ENCODE results near the gene POLK. TPM values are rescaled to one million over a fixed set of nuclear protein-coding genes. Genes with fewer than 3 reads are reported as not detected.
"Not testable (repeated sequence)": the region's sequence is repeated elsewhere in the genome, so short reads cannot be mapped to it uniquely, and the experiment has no call there.

Gene POLK
- total RNA-seq, 1 experiment from 2014 or later, result 27.7 TPM

- Histone ChIP-seq H3K9me3 (replicated peaks) (no peaks in the 10 kb centered on the region), H3K27ac (no peak overlapping the region), H3K4me1 (no peaks in the 10 kb centered on the region), H3K27me3 (no peaks in the 10 kb centered on the region), H3K36me3 (no peaks in the 10 kb centered on the region), H3K4me3 (no peak overlapping the region)
- DNase-seq, result no peak
Observed at GRCh38 chr5:75522025-75522424, 10.3 kb downstream of the POLK start.

- Histone ChIP-seq H3K9me3 (replicated peaks) (no peaks in the 10 kb centered on the region), H3K27ac (no peak overlapping the region), H3K27me3 (no peaks in the 10 kb centered on the region), H3K36me3 (no peaks in the 10 kb centered on the region), H3K4me3 (no peak overlapping the region), H3K4me1 (no peaks in the 10 kb centered on the region)
- no peak for DNase-seq
Observed at GRCh38 chr5:75522542-75522941, 10.9 kb downstream of the POLK start.

GRCh38 chr5:75523275-75523674 is 11.6 kb downstream of the POLK start:
- H3K27me3 ChIP-seq, result no peaks in the 10 kb centered on the region
- H3K4me1 ChIP-seq, result no peaks in the 10 kb centered on the region
- H3K4me3 ChIP-seq, result no peak overlapping the region
- DNase-seq, result no peak
- no peaks in the 10 kb centered on the region for H3K9me3 ChIP-seq (replicated peaks)
- H3K36me3 ChIP-seq, result no peaks in the 10 kb centered on the region
- H3K27ac ChIP-seq, result no peak overlapping the region

GRCh38 chr5:75524071-75524470 is 12.4 kb downstream of the POLK start:
- Histone ChIP-seq H3K9me3 (replicated peaks) (no peaks in the 10 kb centered on the region), H3K4me1 (no peaks in the 10 kb centered on the region), H3K4me3 (no peak overlapping the region), H3K27ac (no peak overlapping the region), H3K27me3 (no peaks in the 10 kb centered on the region), H3K36me3 (no peaks in the 10 kb centered on the region)
- DNase-seq, result no peak

GRCh38 chr5:75524591-75524990 is 12.9 kb downstream of the POLK start:
- no peak for DNase-seq
- Histone ChIP-seq H3K27ac (no peak overlapping the region), H3K9me3 (replicated peaks) (no peaks in the 10 kb centered on the region), H3K4me3 (no peak overlapping the region), H3K4me1 (no peaks in the 10 kb centered on the region), H3K36me3 (no peaks in the 10 kb centered on the region), H3K27me3 (no peaks in the 10 kb centered on the region)

- Histone ChIP-seq H3K27me3 (no peaks in the 10 kb centered on the region), H3K4me1 (no peaks in the 10 kb centered on the region), H3K36me3 (no peaks in the 10 kb centered on the region), H3K4me3 (no peak overlapping the region), H3K27ac (no peak overlapping the region), H3K9me3 (replicated peaks) (no peaks in the 10 kb centered on the region)
- DNase-seq, result no peak
Observed at GRCh38 chr5:75525344-75525743, 13.7 kb downstream of the POLK start.

- Histone ChIP-seq H3K9me3 (replicated peaks) (no peaks in the 10 kb centered on the region), H3K27ac (no peak overlapping the region), H3K36me3 (no peaks in the 10 kb centered on the region), H3K4me3 (no peak overlapping the region), H3K4me1 (no peaks in the 10 kb centered on the region), H3K27me3 (no peaks in the 10 kb centered on the region)
- no peak for DNase-seq
Observed at GRCh38 chr5:75526070-75526469, 14.4 kb downstream of the POLK start.

- 0 out of 2 replicates have a peak, but pooled peaks cover 5% of the 10 kb centered on the region for H3K9me3 ChIP-seq (replicated peaks)
- no peaks in the 10 kb centered on the region for H3K36me3 ChIP-seq
- no peaks in the 10 kb centered on the region for H3K4me1 ChIP-seq
- DNase-seq, result no peak
- no peak overlapping the region for H3K27ac ChIP-seq
- H3K27me3 ChIP-seq, result no peaks in the 10 kb centered on the region
- H3K4me3 ChIP-seq, result no peak overlapping the region
Observed at GRCh38 chr5:75529185-75529584, 17.5 kb downstream of the POLK start.

- Histone ChIP-seq H3K27me3 (no peaks in the 10 kb centered on the region), H3K4me1 (no peaks in the 10 kb centered on the region), H3K9me3 (replicated peaks) (peaks cover 10% of the 10 kb centered on the region; the same call in 1 of the 2 replicates), H3K36me3 (no peaks in the 10 kb centered on the region; the same call in 1 of the 2 replicates), H3K4me3 (no peak overlapping the region), H3K27ac (no peak overlapping the region)
- no peak for DNase-seq
Observed at GRCh38 chr5:75532190-75532589, 20.5 kb downstream of the POLK start.

GRCh38 chr5:75533716-75534115 is 22.0 kb downstream of the POLK start:
- H3K27me3 ChIP-seq, H3K4me1 ChIP-seq, H3K4me3 ChIP-seq, DNase-seq, H3K27ac ChIP-seq, H3K36me3 ChIP-seq: not testable (repeated sequence)
- H3K9me3 ChIP-seq (replicated peaks), result peaks cover 10% of the 10 kb centered on the region; the same call in 1 of the 2 replicates

- DNase-seq, result no peak
- peaks cover 10% of the 10 kb centered on the region; the same call in 1 of the 2 replicates for H3K9me3 ChIP-seq (replicated peaks)
- H3K27me3 ChIP-seq, result no peaks in the 10 kb centered on the region
- H3K4me3 ChIP-seq, result no peak overlapping the region
- H3K4me1 ChIP-seq, result no peaks in the 10 kb centered on the region
- H3K27ac ChIP-seq, result no peak overlapping the region
- no peaks in the 10 kb centered on the region; the same call in 1 of the 2 replicates for H3K36me3 ChIP-seq
Observed at GRCh38 chr5:75534734-75535133, 23.0 kb downstream of the POLK start.

GRCh38 chr5:75536147-75536546 is 24.5 kb downstream of the POLK start:
- Histone ChIP-seq H3K4me3 (no peak overlapping the region), H3K36me3 (no peaks in the 10 kb centered on the region; the same call in 1 of the 2 replicates), H3K27ac (no peak overlapping the region), H3K9me3 (replicated peaks) (peaks cover 10% of the 10 kb centered on the region; the same call in 1 of the 2 replicates), H3K27me3 (no peaks in the 10 kb centered on the region), H3K4me1 (no peaks in the 10 kb centered on the region)
- DNase-seq, result no peak

- H3K36me3 ChIP-seq, result peaks cover 2% of the 10 kb centered on the region; the same call in 1 of the 2 replicates
- no peaks in the 10 kb centered on the region for H3K4me1 ChIP-seq
- no peak overlapping the region for H3K4me3 ChIP-seq
- no peaks in the 10 kb centered on the region for H3K27me3 ChIP-seq
- H3K27ac ChIP-seq, result no peak overlapping the region
- H3K9me3 ChIP-seq (replicated peaks), result peaks cover 10% of the 10 kb centered on the region; the same call in 1 of the 2 replicates
- DNase-seq, result no peak
Observed at GRCh38 chr5:75536694-75537360, 25.1 kb downstream of the POLK start.

- H3K27ac ChIP-seq, result no peak overlapping the region
- no peaks in the 10 kb centered on the region for H3K4me1 ChIP-seq
- H3K36me3 ChIP-seq, result peaks cover 2% of the 10 kb centered on the region; the same call in 1 of the 2 replicates
- no peak overlapping the region for H3K4me3 ChIP-seq
- peaks cover 9% of the 10 kb centered on the region; the same call in 1 of the 2 replicates for H3K9me3 ChIP-seq (replicated peaks)
- H3K27me3 ChIP-seq, result no peaks in the 10 kb centered on the region
- no peak for DNase-seq
Observed at GRCh38 chr5:75538211-75538610, 26.5 kb downstream of the POLK start.

- peaks cover 7% of the 10 kb centered on the region; the same call in 1 of the 2 replicates for H3K36me3 ChIP-seq
- no peaks in the 10 kb centered on the region; the same call in 1 of the 2 replicates for H3K9me3 ChIP-seq (replicated peaks)
- DNase-seq, result no peak
- no peaks in the 10 kb centered on the region for H3K4me1 ChIP-seq
- H3K27me3 ChIP-seq, result no peaks in the 10 kb centered on the region
- no peak overlapping the region for H3K4me3 ChIP-seq
- H3K27ac ChIP-seq, result no peak overlapping the region
Observed at GRCh38 chr5:75545131-75545530, 33.4 kb downstream of the POLK start.

- Histone ChIP-seq H3K9me3 (replicated peaks) (no peaks in the 10 kb centered on the region; the same call in 1 of the 2 replicates), H3K36me3 (peaks cover 4% of the 10 kb centered on the region; the same call in 1 of the 2 replicates), H3K27me3 (no peaks in the 10 kb centered on the region), H3K27ac (no peak overlapping the region), H3K4me1 (no peaks in the 10 kb centered on the region), H3K4me3 (no peak overlapping the region)
- no peak for DNase-seq
Observed at GRCh38 chr5:75546830-75547229, 35.1 kb downstream of the POLK start.

Data from SJCRH30 (cell line).